GM23338 (cell line): Measurements from ENCODE around the gene MTPN. TPM values are rescaled to one million over a fixed set of nuclear protein-coding genes. Genes with fewer than 3 reads are reported as not detected.

ENCODE experiments used
- ATAC-seq: fragments of 200-7000 bp; cut with Tn5 transposase; 3 replicates; pipeline ENCODE4 v1.9.1; 2020
- DNase-seq: peaks from one replicate; pipeline ENCODE4 v3.0.0-alpha.2; 2015; ENCODE audit warnings: low spot score
- H2AFZ ChIP-seq: fragments of 200-600 bp; sonication (generic); 2 replicates; pipeline ENCODE4 v1.8.0; 2016; ENCODE audit warnings: antibody characterized with exemption, mild to moderate bottlenecking, moderate library complexity
- H3F3A ChIP-seq: fragments of 200-600 bp; sonication (generic); replicated peaks from 2 replicates; pipeline ENCODE4 v1.8.0; 2017; ENCODE audit warnings: antibody characterized with exemption, mixed run types, low read depth
- H3K27ac ChIP-seq: fragments of 200-600 bp; sonication (generic); 2 replicates; pipeline ENCODE4 v1.6.1; 2016; ENCODE audit warnings: low read depth
- H3K27me3 ChIP-seq: fragments of 200-600 bp; sonication (generic); 2 replicates; pipeline ENCODE4 v1.8.0; 2016; ENCODE audit warnings: mild to moderate bottlenecking, mixed run types, moderate library complexity; ENCODE audit not compliant: insufficient read depth
- H3K36me3 ChIP-seq: fragments of 200-600 bp; sonication (generic); 2 replicates; pipeline ENCODE4 v1.8.0; 2016; ENCODE audit warnings: mild to moderate bottlenecking; ENCODE audit not compliant: insufficient read depth
- H3K4me1 ChIP-seq: fragments of 200-600 bp; sonication (generic); 2 replicates; pipeline ENCODE4 v1.8.0; 2016; ENCODE audit warnings: mild to moderate bottlenecking, moderate library complexity; ENCODE audit not compliant: insufficient read depth
- H3K4me2 ChIP-seq: fragments of 200-600 bp; sonication (generic); 2 replicates; pipeline ENCODE4 v1.7.1; 2017; ENCODE audit warnings: mixed run types
- H3K4me3 ChIP-seq: fragments of 200-600 bp; sonication (generic); 2 replicates; pipeline ENCODE4 v1.6.1; 2016; ENCODE audit warnings: mixed run types
- H3K79me2 ChIP-seq: fragments of 200-600 bp; sonication (generic); replicated peaks from 2 replicates; pipeline ENCODE4 v1.8.0; 2017; ENCODE audit warnings: mild to moderate bottlenecking; ENCODE audit not compliant: insufficient read depth
- H3K9me2 ChIP-seq: fragments of 200-600 bp; sonication (generic); 2 replicates; pipeline ENCODE4 v1.8.0; 2017; ENCODE audit not compliant: insufficient read depth
- H4K20me1 ChIP-seq: fragments of 200-600 bp; sonication (generic); replicated peaks from 2 replicates; pipeline ENCODE4 v1.8.0; 2017; ENCODE audit warnings: mild to moderate bottlenecking; ENCODE audit not compliant: insufficient read depth
- H3K27ac Mint-ChIP-seq: 2 replicates; pipeline ENCODE4 v1.8.0; 2020; ENCODE audit warnings: inconsistent platforms, mild to moderate bottlenecking, moderate library complexity, mixed read lengths
- H3K27me3 Mint-ChIP-seq: 3 replicates; pipeline ENCODE4 v1.8.0; 2022; ENCODE audit warnings: low read depth, mild to moderate bottlenecking, moderate library complexity, mixed read lengths, inconsistent platforms; ENCODE audit not compliant: insufficient read depth, poor library complexity
- H3K36me3 Mint-ChIP-seq: 3 replicates; pipeline ENCODE4 v1.8.0; 2021; ENCODE audit warnings: low read depth, mild to moderate bottlenecking, inconsistent platforms, moderate library complexity, mixed read lengths
- H3K4me1 Mint-ChIP-seq: 3 replicates; pipeline ENCODE4 v1.8.0; 2020; ENCODE audit warnings: mild to moderate bottlenecking, inconsistent platforms, mixed read lengths
- H3K4me3 Mint-ChIP-seq: 3 replicates; pipeline ENCODE4 v1.8.0; 2021; ENCODE audit warnings: moderate library complexity, mild to moderate bottlenecking, inconsistent platforms, mixed read lengths
- H3K9me3 Mint-ChIP-seq: 3 replicates; pipeline ENCODE4 v1.8.0; 2020; ENCODE audit warnings: moderate library complexity, mild to moderate bottlenecking, inconsistent platforms, mixed read lengths
- CREB1 ChIP-seq: fragments of 250-450 bp; sonication (Bioruptor Pico); IDR thresholded peaks from 2 replicates; pipeline ENCODE4 v1.5.0; 2020; ENCODE audit warnings: low read depth, mild to moderate bottlenecking, moderate library complexity
- ETS1 ChIP-seq: IDR thresholded peaks from 2 replicates; pipeline ENCODE4 v1.6.1; 2016; ENCODE audit warnings: antibody characterized with exemption
- EZH2 ChIP-seq: fragments of 200-600 bp; sonication (generic); IDR thresholded peaks from one replicate; pipeline ENCODE4 v1.8.0; 2017; ENCODE audit warnings: antibody characterized with exemption, mild to moderate bottlenecking, low read depth; ENCODE audit not compliant: unreplicated experiment
- EZH2phosphoT487 ChIP-seq: fragments of 200-600 bp; sonication (generic); IDR thresholded peaks from one replicate; pipeline ENCODE4 v1.8.1; 2018; ENCODE audit warnings: antibody characterized with exemption; ENCODE audit not compliant: unreplicated experiment
- JUNB ChIP-seq: IDR thresholded peaks from one replicate; pipeline ENCODE4 v1.6.1; 2016; ENCODE audit warnings: antibody characterized with exemption; ENCODE audit not compliant: unreplicated experiment
- NANOG ChIP-seq: IDR thresholded peaks from 2 replicates; pipeline ENCODE4 v1.6.1; 2016; ENCODE audit warnings: antibody characterized with exemption, borderline replicate concordance
- POLR2AphosphoS5 ChIP-seq: IDR thresholded peaks from 2 replicates; pipeline ENCODE4 v1.6.1; 2016; ENCODE audit warnings: antibody characterized with exemption, low read depth
- ZNF114 ChIP-seq: fragments of 250-450 bp; sonication (Bioruptor Pico); IDR thresholded peaks from 2 replicates; pipeline ENCODE4 v1.5.0; 2020; ENCODE audit warnings: mild to moderate bottlenecking, moderate library complexity
- ZNF331 ChIP-seq: fragments of 250-450 bp; sonication (Bioruptor Pico); IDR thresholded peaks from 2 replicates; pipeline ENCODE4 v1.5.0; 2020; ENCODE audit warnings: low read depth, mild to moderate bottlenecking, moderate library complexity
- ZNF462 ChIP-seq: fragments of 250-450 bp; sonication (Bioruptor Pico); IDR thresholded peaks from 2 replicates; pipeline ENCODE4 v1.5.0; 2020; ENCODE audit warnings: mild to moderate bottlenecking, moderate library complexity
- polyA plus RNA-seq: library from polyadenylated mRNA; unstranded; fragments of >200 nt; fragmentation: Nextera tagmentation; extraction: Ambion mirVana; gene quantifications from 2 replicates; pipeline ENCODE4 v1.2.1, GENCODE V29; 2016
- total RNA-seq: library from RNA; depleted of rRNA; stranded (reverse); fragments of >200 nt; shearing (Covaris generic); gene quantifications from 2 replicates; pipeline ENCODE4 v1.2.3, GENCODE V29; 2014

Gene MTPN
- total and polyA plus RNA-seq, 2 experiments from 2014 or later, result 87.7 to 90.3 TPM

GRCh38 chr7:135929722-135930141 lies 47.4 kb downstream of the MTPN start (continued):
- TF ChIP-seq ZNF462 (CRISPR knock-in tag), result no peak
- no peak for TF ChIP-seq EZH2
- TF ChIP-seq ZNF331 (CRISPR knock-in tag), result no peak
- TF ChIP-seq EZH2phosphoT487, result no peak

- peaks cover 25% of the 10 kb centered on the region for H3K4me1 Mint-ChIP-seq
- Histone ChIP-seq H3K4me3 (no peak overlapping the region), H3K4me1 (peaks cover 16% of the 10 kb centered on the region), H2AFZ (no peak overlapping the region), H4K20me1 (peaks cover 16% of the 10 kb centered on the region), H3F3A (no peaks in the 10 kb centered on the region), H3K27ac (no peak overlapping the region), H3K27me3 (no peaks in the 10 kb centered on the region), H3K4me2 (no peak overlapping the region), H3K36me3 (no peaks in the 10 kb centered on the region), H3K79me2 (peaks cover 30% of the 10 kb centered on the region), H3K9me2 (no peaks in the 10 kb centered on the region)
- ATAC-seq, result no peak; the same call in 1 of the 3 replicates
- H3K4me3 Mint-ChIP-seq, result no peak overlapping the region
- no peaks in the 10 kb centered on the region for H3K9me3 Mint-ChIP-seq
- no peak for DNase-seq
- H3K36me3 Mint-ChIP-seq, result peaks cover 8% of the 10 kb centered on the region; the same call in 2 of the 3 replicates
- H3K27ac Mint-ChIP-seq, result no peak overlapping the region
- no peaks in the 10 kb centered on the region for H3K27me3 Mint-ChIP-seq
- no peak for TF ChIP-seq ZNF462 (CRISPR knock-in tag)
- no peak for TF ChIP-seq POLR2AphosphoS5
- no peak for TF ChIP-seq ETS1
- no peak for TF ChIP-seq CREB1
- TF ChIP-seq ZNF114 (CRISPR knock-in tag), result no peak
- TF ChIP-seq JUNB, result no peak
- TF ChIP-seq NANOG, result no peak
These were observed 47.9 kb downstream of the MTPN start for GRCh38 chr7:135929249-135929648.
